ENCODE results near the gene CDH15.
A peak's percentile ranks its signal among the peaks of the same experiment; 100 is the strongest.

The CDH15 gene

DNA sequence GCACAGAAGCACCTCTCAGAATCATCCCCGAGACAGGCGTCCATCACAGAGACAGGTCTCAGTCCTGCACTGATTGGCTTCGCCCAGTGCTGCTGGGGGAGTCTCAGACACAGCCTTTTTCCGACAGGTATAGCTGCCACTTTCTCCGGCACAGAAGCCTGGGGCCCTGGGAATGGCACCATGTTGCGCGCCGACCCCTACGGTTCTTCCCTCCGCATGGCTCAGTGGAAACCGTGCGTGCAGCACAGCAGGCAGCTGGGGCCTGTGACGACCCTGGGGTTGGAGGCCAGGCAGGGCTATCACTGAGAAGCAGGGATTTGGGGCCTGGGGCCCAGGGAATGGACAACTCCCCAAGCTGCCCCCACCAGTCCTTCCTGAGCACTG, 29.7 kb upstream of the CDH15 start:
- DNase-seq = no peak

DNA sequence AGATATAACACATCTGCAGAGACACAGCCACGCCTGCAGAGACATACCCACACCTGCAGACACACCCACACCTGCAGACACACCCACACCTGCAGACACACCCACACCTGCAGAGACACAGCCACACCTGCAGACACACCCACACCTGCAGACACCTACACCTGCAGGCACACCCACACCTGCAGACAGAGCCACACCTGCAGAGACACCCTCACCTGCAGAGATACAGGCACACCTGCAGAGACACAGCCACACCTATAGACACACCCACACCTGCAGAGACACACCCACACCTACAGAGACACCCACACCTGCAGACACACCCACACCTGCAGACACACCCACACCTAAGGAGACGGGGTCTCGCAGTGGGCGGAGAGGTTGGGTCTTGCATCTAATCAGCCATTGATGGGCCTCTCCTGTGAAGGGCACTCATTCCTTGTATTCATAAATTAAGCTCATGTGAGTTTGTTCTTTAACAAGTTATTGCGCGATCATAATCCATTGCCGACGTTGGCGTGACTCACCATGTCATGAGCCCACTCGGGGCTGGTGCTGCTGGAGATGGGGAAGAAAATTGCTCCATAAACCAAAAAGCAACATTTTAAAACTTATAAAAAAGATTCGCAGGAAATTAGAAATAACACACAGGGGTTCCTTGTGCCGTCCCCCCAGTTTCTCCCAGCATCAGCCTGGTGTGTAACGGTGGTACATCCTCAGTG, 28.9 kb upstream of the CDH15 start:
- DNase-seq = no peak

- DNase-seq = no peak
Measured at GRCh38 chr16:89143201-89143741, 28.3 kb upstream of the CDH15 start.

DNA sequence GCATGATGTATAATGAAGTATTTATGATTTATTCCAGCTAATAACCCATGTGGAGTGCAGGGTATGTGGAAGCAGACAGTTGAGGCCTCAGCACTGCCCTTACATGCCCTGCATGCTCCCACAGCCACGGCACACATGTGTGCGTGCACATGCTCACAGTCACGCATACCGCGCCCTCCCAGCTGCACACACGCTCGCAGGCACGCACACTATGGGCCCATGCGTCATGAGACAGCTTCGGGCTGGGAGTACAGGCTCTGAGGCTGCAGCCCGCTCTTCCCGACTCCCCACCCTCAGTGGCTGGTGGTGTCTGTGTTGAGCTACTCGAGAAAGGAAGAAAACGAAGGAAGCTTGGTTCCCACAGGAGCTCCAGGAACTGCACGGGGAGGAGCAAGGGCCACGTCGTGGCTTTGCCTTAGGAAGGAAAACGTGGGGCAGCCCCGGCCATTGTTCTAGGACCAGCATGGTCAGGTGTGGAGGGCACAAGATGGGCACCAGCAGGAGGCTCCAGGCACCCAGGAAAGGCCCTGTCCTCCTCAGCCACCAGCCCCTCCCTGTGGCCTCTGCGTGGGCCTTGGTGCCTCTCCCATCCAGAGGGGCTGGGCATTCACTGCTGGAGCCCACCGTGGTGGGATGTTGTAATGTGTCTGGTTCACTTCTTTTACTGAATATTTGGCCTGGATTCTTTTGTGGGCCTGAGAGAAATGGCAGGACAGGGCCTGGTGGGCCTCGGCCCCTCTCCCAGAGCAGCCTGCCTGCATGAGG, 27.5 kb upstream of the CDH15 start:
- DNase-seq = no peak

- DNase-seq = no peak
Measured at GRCh38 chr16:89144681-89145080, 26.9 kb upstream of the CDH15 start.

GRCh38 chr16:89145406-89146161, 26.0 kb upstream of the CDH15 start:
- no peak for DNase-seq

- no peak for DNase-seq
Measured at GRCh38 chr16:89146211-89147005, 25.1 kb upstream of the CDH15 start.

GRCh38 chr16:89147085-89147817, 24.3 kb upstream of the CDH15 start:
- DNase-seq = no peak

DNA sequence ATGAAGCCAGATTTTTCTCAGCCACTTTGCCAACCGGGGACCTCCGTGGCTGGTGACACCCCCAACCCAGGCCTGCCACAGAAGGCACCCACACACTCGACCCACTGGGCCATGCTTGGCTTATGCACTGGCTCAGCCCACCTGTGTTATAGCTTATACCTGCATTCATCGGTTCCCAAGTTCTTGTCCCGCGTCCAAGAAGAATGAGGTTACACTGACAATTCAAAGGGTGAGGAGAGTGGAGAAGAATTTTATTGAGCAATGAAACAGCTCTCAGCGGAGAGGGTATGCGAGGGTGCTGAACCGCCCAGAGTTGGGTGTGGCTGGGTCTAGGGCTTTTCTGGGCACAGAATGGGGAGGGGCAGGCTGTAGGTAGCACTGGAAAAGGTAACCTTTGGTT, 22.2 kb upstream of the CDH15 start:
- DNase-seq = no peak

- DNase-seq = no peak
Measured at GRCh38 chr16:89150090-89150835, 21.3 kb upstream of the CDH15 start.

- no peak for DNase-seq
Measured at GRCh38 chr16:89150981-89151380, 20.6 kb upstream of the CDH15 start.

- DNase-seq = no peak
Measured at GRCh38 chr16:89152831-89153700, 18.5 kb upstream of the CDH15 start.

GRCh38 chr16:89153848-89154271, 17.7 kb upstream of the CDH15 start:
- DNase-seq = no peak

- no peak for DNase-seq
Measured at GRCh38 chr16:89154390-89155183, 17.0 kb upstream of the CDH15 start.

DNA sequence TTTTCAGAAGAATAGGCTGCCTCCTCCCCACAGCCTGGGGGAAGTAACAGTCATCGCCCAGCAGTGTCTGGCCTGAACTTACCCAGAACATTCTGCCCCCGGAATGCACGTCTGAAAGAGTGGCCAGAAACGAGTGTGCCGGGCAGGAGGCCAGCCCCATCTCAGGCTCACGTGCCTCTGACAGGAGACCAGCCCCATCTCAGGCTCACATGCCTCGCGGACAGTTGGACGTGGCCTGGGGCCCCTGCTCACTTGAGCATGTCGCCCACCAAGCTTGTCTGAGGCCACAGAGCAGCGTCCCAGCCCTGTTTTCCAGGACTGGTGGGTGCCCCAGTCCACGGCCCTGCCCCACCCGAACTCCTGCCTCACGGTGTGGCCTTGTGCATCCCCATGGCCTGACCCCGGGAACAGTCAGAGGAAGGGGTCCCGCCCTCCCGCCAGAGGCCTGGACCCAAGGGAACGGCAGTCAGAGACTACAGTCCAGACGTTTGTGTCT, 16.3 kb upstream of the CDH15 start:
- DNase-seq = peak; percentile 18

- no peak for DNase-seq
Measured at GRCh38 chr16:89155851-89156739, 15.5 kb upstream of the CDH15 start.

GRCh38 chr16:89156740-89157645, 14.6 kb upstream of the CDH15 start:
- no peak for DNase-seq

All from NCI-H226 (cell line).